HAP-1 (cell line): ENCODE measurements around the gene RELT.

Source experiments
- DNase-seq, 2 experiments: peaks; one replicate each; pipeline ENCODE4 v3.0.0-alpha.2; 2016 to 2020; ENCODE audit warnings: low spot score in 2 of 2
- H3K27me3 ChIP-seq: fragments of 250-450 bp; sonication (Bioruptor Pico); 2 replicates; pipeline ENCODE4 v1.5.1; 2020; ENCODE audit warnings: low read depth, mild to moderate bottlenecking, moderate library complexity
- H3K36me3 ChIP-seq: fragments of 250-450 bp; sonication (Bioruptor Pico); replicated peaks from 2 replicates; pipeline ENCODE4 v1.5.1; 2020; ENCODE audit warnings: mild to moderate bottlenecking
- H3K4me1 ChIP-seq: fragments of 250-450 bp; sonication (Bioruptor Pico); 2 replicates; pipeline ENCODE4 v1.5.1; 2020; ENCODE audit warnings: mild to moderate bottlenecking
- H3K4me3 ChIP-seq: fragments of 250-450 bp; sonication (Bioruptor Pico); 2 replicates; pipeline ENCODE4 v1.5.1; 2020; ENCODE audit warnings: mild to moderate bottlenecking, moderate library complexity
- H3K9me3 ChIP-seq: fragments of 250-450 bp; sonication (Bioruptor Pico); 2 replicates; pipeline ENCODE4 v1.5.1; 2020; ENCODE audit warnings: mild to moderate bottlenecking, moderate library complexity
- in situ Hi-C: fragments of 300-500 bp; cut with MboI; formaldehyde crosslinking; loops from 3 replicates; pipeline ENCODE4 v1.14.3; 2020; ENCODE audit warnings: low sequenced_read_pairs, inconsistent platforms, mixed read lengths

The RELT gene

DNA sequence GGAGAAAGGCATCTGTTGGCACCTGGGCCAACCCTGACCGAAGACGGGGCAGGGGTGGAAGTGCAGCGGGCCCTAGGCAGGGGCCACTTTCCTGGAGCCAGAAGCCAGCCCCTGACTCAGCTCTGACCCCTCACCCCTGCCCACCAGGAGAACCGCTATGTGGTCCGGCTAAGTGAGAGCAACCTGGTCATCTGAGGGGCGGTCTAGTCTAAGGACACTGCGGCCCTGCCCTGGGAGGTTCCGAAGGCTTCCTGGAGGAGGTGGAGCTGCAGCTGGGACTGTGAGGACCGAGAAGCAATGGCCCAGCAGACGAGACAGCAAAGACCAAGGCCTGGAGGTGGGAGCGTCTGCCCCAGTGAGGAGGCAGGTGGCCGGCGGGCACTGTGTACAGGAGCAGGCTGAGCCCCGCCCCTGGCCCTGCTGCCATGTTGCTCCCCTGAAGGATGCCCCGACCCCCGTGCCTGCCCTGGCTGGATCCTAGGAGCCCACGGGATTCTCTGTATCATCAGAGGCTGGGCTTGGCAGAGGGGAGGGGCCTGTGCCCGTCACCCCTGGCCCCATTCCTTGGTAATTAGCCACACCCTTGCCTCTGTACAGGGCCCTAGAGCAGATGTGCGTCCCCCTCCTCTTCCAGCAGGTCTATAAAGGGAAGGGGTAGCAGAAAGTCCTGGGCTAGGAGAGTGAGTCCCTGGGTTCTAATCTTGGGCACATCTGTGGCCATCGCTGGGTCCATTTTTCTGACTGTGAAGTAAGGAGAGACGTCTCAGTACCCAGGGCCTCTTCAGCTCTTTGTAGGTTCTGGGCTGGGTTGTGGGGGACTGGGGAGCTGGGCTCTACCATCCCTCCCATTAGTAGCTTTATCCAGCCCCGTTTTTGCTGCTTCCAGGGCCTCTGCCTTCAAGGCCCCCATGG lies 19.4 kb downstream of the RELT start:
- H3K36me3 ChIP-seq, result 0 out of 2 replicates have a peak, but pooled peaks cover 2% of the 10 kb centered on the region
- H3K27me3 ChIP-seq, result no peaks in the 10 kb centered on the region
- DNase-seq, result no peak
- H3K4me3 ChIP-seq, result no peak overlapping the region
- H3K4me1 ChIP-seq, result no peaks in the 10 kb centered on the region
- in situ Hi-C loops, result no loop called here
- no peaks in the 10 kb centered on the region for H3K9me3 ChIP-seq

DNA sequence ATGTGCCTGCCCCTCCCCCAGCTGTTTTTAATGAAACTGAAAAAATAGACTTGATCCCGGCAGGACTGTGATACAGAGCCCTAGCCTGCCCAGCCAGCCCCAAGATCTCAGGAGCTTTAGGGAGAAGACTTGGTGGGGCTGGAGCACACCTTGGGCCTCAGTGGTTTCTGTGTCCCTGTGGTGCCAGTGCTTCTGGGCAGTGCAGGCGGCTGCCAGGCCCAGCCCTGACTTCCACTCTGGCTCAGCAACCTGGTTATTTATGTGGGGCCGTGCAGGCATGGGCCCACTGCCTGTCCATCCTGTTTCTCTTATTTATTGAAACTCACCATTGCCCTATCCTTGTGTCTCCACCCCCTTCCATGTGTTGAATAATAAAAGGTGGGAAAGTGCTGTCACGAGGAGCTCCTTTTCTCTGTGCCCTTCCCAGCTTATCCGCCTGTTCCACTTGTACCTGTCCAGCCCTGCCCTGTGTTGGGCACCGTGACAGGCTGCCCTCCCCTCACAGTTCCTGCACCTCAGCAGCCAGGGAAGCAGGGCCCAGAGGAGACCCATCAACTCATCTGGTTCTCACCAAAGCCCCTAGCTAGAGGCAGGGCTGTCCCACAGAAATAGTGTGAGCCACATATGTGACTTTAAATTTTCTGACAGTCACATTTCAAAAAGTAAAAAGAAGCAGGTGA lies 20.2 kb downstream of the RELT start:
- Histone ChIP-seq H3K36me3 (0 out of 2 replicates have a peak, but pooled peaks cover 2% of the 10 kb centered on the region), H3K4me1 (no peaks in the 10 kb centered on the region)
- in situ Hi-C loops, result no loop called here

GRCh38 chr11:73396985-73397384 lies 20.8 kb downstream of the RELT start:
- no peaks in the 10 kb centered on the region for H3K27me3 ChIP-seq
- in situ Hi-C loops, result no loop called here
- H3K9me3 ChIP-seq, result no peaks in the 10 kb centered on the region
- no peak overlapping the region for H3K4me3 ChIP-seq
- 0 out of 2 replicates have a peak, but pooled peaks cover 2% of the 10 kb centered on the region for H3K36me3 ChIP-seq
- no peaks in the 10 kb centered on the region for H3K4me1 ChIP-seq
- no peak for DNase-seq

More for the DNA sequence above, 20.2 kb downstream of the RELT start:
- H3K4me3 ChIP-seq, result no peak overlapping the region
- H3K9me3 ChIP-seq, result no peaks in the 10 kb centered on the region
- DNase-seq, result no peak
- no peaks in the 10 kb centered on the region for H3K27me3 ChIP-seq

- Histone ChIP-seq H3K9me3 (no peaks in the 10 kb centered on the region), H3K36me3 (0 out of 2 replicates have a peak, but pooled peaks cover 2% of the 10 kb centered on the region), H3K4me1 (no peaks in the 10 kb centered on the region), H3K27me3 (no peaks in the 10 kb centered on the region), H3K4me3 (no peak overlapping the region)
- in situ Hi-C loops, result no loop called here
- DNase-seq, result no peak
Measured at GRCh38 chr11:73397468-73398131, 21.4 kb downstream of the RELT start.

- 0 out of 2 replicates have a peak, but pooled peaks cover 2% of the 10 kb centered on the region for H3K36me3 ChIP-seq
- no peaks in the 10 kb centered on the region for H3K4me1 ChIP-seq
- no peaks in the 10 kb centered on the region for H3K9me3 ChIP-seq
- no peak for DNase-seq
- in situ Hi-C loops, result no loop called here
- H3K27me3 ChIP-seq, result no peaks in the 10 kb centered on the region
- no peak overlapping the region for H3K4me3 ChIP-seq
Measured at GRCh38 chr11:73398132-73398526, 21.9 kb downstream of the RELT start.

DNA sequence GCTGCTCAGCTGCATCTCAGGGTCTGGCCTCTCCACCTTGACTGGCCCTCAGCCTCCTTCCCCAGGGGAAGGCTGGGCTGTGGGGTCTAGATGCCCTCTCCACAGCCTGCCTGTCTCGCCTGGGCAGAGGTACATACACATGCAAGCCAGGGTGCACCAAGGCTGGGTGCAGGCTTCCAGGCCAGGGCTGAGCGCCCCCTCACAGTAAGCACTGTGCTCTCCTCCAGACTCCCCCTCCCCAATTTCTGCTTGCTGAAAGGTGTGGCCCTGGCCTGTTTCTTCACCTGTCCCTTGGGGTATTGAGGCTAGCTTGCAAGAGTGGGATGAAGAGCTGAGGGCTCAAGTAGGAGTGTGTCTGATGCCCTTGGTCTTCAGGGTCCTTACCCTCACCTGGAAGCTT lies 22.5 kb downstream of the RELT start:
- no peak for DNase-seq
- Histone ChIP-seq H3K27me3 (no peaks in the 10 kb centered on the region), H3K36me3 (0 out of 2 replicates have a peak, but pooled peaks cover 2% of the 10 kb centered on the region), H3K4me3 (no peak overlapping the region), H3K4me1 (no peaks in the 10 kb centered on the region), H3K9me3 (no peaks in the 10 kb centered on the region)
- in situ Hi-C loops, result no loop called here

GRCh38 chr11:73399159-73399590 lies 23.0 kb downstream of the RELT start:
- in situ Hi-C loops, result no loop called here
- Histone ChIP-seq H3K27me3 (no peaks in the 10 kb centered on the region), H3K9me3 (no peaks in the 10 kb centered on the region), H3K4me3 (no peak overlapping the region), H3K4me1 (no peaks in the 10 kb centered on the region), H3K36me3 (0 out of 2 replicates have a peak, but pooled peaks cover 2% of the 10 kb centered on the region)
- no peak for DNase-seq

DNA sequence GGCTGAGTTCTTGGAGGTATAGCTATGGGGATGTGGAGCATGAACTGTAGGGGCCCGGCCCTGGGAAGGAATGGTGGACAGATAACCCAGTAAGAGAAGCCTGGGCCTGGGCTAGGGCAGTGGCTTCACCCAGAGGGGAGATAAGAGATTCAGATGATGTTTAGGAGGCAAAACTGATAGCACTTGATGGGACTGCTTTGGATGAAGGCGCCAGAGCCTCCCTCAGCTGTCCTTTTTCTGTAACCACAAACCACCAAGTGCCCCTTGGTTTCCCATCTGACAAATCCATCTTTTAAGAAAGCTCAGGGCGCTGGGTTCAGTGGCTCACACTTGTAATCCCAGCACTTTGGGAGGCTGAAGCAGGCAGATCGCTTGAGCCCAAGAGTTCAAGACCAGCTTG lies 23.4 kb downstream of the RELT start:
- Histone ChIP-seq H3K36me3 (0 out of 2 replicates have a peak, but pooled peaks cover 2% of the 10 kb centered on the region), H3K4me3 (no peak overlapping the region), H3K4me1 (no peaks in the 10 kb centered on the region), H3K27me3 (no peaks in the 10 kb centered on the region), H3K9me3 (no peaks in the 10 kb centered on the region)
- no peak for DNase-seq
- in situ Hi-C loops, result loop anchor here (5.0 kb wide), 1 partner anchor 258 kb away; no protein-coding TSS in a partner anchor

- H3K9me3 ChIP-seq, result no peaks in the 10 kb centered on the region
- in situ Hi-C loops, result loop anchor here (5.0 kb wide), 1 partner anchor 257 kb away; no protein-coding TSS in a partner anchor
- H3K27me3 ChIP-seq, result no peaks in the 10 kb centered on the region
- no peak overlapping the region for H3K4me3 ChIP-seq
- H3K4me1 ChIP-seq, result no peaks in the 10 kb centered on the region
- 0 out of 2 replicates have a peak, but pooled peaks cover 2% of the 10 kb centered on the region for H3K36me3 ChIP-seq
- DNase-seq, result no peak
Measured at GRCh38 chr11:73400293-73400692, 24.1 kb downstream of the RELT start.

DNA sequence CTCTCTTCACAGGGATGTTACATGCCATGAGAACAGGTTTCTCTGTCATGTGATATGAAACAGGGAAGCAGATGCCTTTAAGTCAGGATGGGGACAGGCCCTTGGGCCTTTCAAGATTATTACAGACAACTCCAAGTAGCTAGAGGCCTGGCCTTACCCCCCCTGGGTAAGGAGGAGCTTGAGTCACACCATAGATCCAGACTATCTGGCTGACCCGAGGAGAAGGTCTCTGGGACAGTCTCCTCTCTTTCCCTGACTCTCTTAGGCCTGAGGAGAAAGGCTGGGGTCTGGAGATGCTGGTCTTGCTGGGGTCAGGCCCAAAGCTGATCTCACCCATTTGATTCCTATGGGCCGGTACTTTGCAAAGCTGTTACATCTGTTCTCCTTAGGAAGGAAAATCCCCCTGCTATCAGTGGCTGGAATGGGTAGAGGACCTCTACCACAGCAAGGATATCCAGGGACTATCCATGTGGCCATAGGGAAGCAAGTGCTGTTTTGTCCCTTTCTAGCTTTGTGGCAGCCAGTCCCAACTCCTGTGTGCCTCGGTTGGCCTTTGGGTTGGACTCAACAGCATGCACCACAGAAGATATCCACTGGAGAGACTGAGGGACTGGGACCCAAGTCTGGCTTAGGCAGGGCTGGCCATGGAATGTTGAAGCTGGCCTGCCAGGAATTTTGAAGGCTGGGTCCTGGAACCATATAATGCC lies 25.2 kb downstream of the RELT start:
- Histone ChIP-seq H3K36me3 (0 out of 2 replicates have a peak, but pooled peaks cover 2% of the 10 kb centered on the region), H3K4me1 (no peaks in the 10 kb centered on the region), H3K27me3 (no peaks in the 10 kb centered on the region), H3K9me3 (no peaks in the 10 kb centered on the region), H3K4me3 (no peak overlapping the region)
- no peak for DNase-seq
- in situ Hi-C loops, result loop anchor here (5.0 kb wide), 1 partner anchor 256 kb away; no protein-coding TSS in a partner anchor

DNA sequence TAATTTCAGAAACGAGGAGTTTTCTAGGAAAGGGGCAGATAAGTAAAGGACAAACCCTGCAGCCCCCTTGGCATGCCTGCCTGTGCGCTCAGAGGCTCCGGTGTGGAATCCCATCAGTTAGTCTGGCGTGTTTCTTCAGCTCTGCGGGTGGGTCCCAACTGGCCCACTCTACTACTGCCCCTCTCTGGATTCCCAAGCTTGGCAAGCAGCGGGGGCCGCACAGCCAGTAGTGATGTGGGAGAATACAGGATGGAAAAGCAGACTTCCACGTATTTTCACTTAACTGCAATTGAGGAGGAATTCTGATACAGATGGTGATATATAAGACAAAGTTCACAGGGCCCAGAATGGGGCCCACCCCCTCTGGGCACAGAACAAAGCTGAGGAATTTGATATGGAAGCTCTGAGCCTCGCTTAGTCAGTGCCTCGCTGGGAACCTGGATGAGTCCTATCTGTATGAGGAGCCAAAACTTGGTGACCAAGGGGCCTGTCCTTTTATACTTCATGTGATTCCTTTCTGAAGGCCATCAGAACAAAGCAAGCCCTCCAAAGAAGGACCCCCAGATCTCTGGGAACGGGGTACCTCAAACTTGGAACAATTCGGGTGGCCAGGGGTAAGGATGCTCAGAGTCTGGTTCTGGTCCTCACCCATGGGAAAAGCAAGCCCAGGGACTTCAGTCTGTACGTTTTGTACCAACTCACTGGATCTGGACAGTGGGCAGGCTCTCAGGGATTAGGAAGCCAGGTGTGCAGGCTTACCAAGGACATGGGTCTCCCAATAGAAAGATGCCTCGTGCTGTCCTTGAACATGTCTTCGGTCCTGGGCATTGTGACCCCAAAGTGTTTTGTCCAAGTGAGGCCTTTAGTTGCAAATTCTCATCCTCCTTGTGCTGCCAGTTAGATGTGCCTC lies 26.0 kb downstream of the RELT start:
- in situ Hi-C loops, result loop anchor here (5.0 kb wide), 1 partner anchor 255 kb away; no protein-coding TSS in a partner anchor
- Histone ChIP-seq H3K4me3 (no peak overlapping the region), H3K4me1 (no peaks in the 10 kb centered on the region), H3K36me3 (0 out of 2 replicates have a peak, but pooled peaks cover 2% of the 10 kb centered on the region), H3K27me3 (no peaks in the 10 kb centered on the region), H3K9me3 (no peaks in the 10 kb centered on the region)
- no peak for DNase-seq

- DNase-seq, result no peak
- in situ Hi-C loops, result loop anchor here (5.0 kb wide), 1 partner anchor 254 kb away; no protein-coding TSS in a partner anchor
- Histone ChIP-seq H3K4me1 (no peaks in the 10 kb centered on the region), H3K36me3 (0 out of 2 replicates have a peak, but pooled peaks cover 2% of the 10 kb centered on the region), H3K9me3 (no peaks in the 10 kb centered on the region), H3K27me3 (no peaks in the 10 kb centered on the region), H3K4me3 (no peak overlapping the region)
Measured at GRCh38 chr11:73402834-73403185, 26.6 kb downstream of the RELT start.
